HG03280 (cell line): ENCODE results near the gene USP7.

Experiments
- ATAC-seq: cut with Tn5 transposase; IDR thresholded peaks from one replicate; pipeline ENCODE4 v1.9.1; 2021; ENCODE audit warnings: mild to moderate bottlenecking, moderate library complexity; ENCODE audit not compliant: unreplicated experiment

Gene USP7

GRCh38 chr16:8865145-8865882 lies 98.4 kb downstream of the USP7 start:
- no peak for ATAC-seq

GRCh38 chr16:8864480-8865110 lies 99.1 kb downstream of the USP7 start:
- ATAC-seq, result no peak

GRCh38 chr16:8863594-8864424 lies 99.9 kb downstream of the USP7 start:
- no peak for ATAC-seq

- no peak for ATAC-seq
Observed at GRCh38 chr16:8862309-8863130, 101.2 kb downstream of the USP7 start.

GRCh38 chr16:8861563-8862308 lies 102.0 kb downstream of the USP7 start:
- ATAC-seq, result no peak

- ATAC-seq, result no peak
Observed at GRCh38 chr16:8859913-8860881, 103.5 kb downstream of the USP7 start.

GRCh38 chr16:8858994-8859912 lies 104.5 kb downstream of the USP7 start:
- ATAC-seq, result no peak

GRCh38 chr16:8855972-8856371 lies 107.7 kb downstream of the USP7 start:
- no peak for ATAC-seq

GRCh38 chr16:8855051-8855786 lies 108.5 kb downstream of the USP7 start:
- no peak for ATAC-seq

GRCh38 chr16:8854298-8854948 lies 109.3 kb downstream of the USP7 start:
- no peak for ATAC-seq

GRCh38 chr16:8853611-8854010 lies 110.1 kb downstream of the USP7 start:
- ATAC-seq, result no peak

- no peak for ATAC-seq
Observed at GRCh38 chr16:8853150-8853549, 110.6 kb downstream of the USP7 start.

- ATAC-seq, result no peak
Observed at GRCh38 chr16:8852534-8852933, 111.2 kb downstream of the USP7 start.

- no peak for ATAC-seq
Observed at GRCh38 chr16:8851761-8852403, 111.8 kb downstream of the USP7 start.

- no peak for ATAC-seq
Observed at GRCh38 chr16:8850279-8850885, 113.3 kb downstream of the USP7 start.
